Caco-2 (cell line): ENCODE data around the gene LDLRAD3. TPM values are rescaled to one million over a fixed set of nuclear protein-coding genes. Genes with fewer than 3 reads are reported as not detected.

ENCODE experiments used
- BruUV-seq: library from RNA; stranded (reverse); fragments of 400-500 nt; replicated peaks from 2 replicates; lab custom pipeline; 2021; lab: Mats Ljungman, UMichigan
- CTCF ChIA-PET: fragments of 300-600 bp; sonication (Branson Sonifier 250); formaldehyde crosslinking; loops from one replicate; lab custom pipeline; 2022; ENCODE audit warnings: antibody characterized with exemption; lab: Charles Lee
- POLR2A ChIA-PET: fragments of 300-600 bp; sonication (Branson Sonifier 250); formaldehyde crosslinking; loops from one replicate; lab custom pipeline; 2022; ENCODE audit warnings: antibody characterized with exemption; lab: Charles Lee
- DNase-seq, 2 experiments: peaks; one replicate each; pipeline versions ENCODE4 v3.0.0 to v3.0.0-alpha.2; 2020 to 2022
- H3K27me3 ChIP-seq: replicated peaks from 2 replicates; pipeline ENCODE4 v1.6.0; 2011; ENCODE audit warnings: low read length; ENCODE audit not compliant: control insufficient read depth, insufficient read depth
- H3K36me3 ChIP-seq: 2 replicates; pipeline ENCODE4 v1.5.1; 2011; ENCODE audit warnings: low read length; ENCODE audit not compliant: control insufficient read depth, insufficient read depth
- H3K4me1 ChIP-seq: fragments of 250-450 bp; sonication (Bioruptor Pico); 2 replicates; pipeline ENCODE4 v1.5.1; 2020; ENCODE audit warnings: mild to moderate bottlenecking
- H3K4me3 ChIP-seq: 2 replicates; pipeline ENCODE4 v1.5.1; 2011; ENCODE audit warnings: low read depth, mild to moderate bottlenecking, control low read depth, low read length
- H3K9me3 ChIP-seq: fragments of 250-450 bp; sonication (Bioruptor Pico); 2 replicates; pipeline ENCODE4 v1.5.1; 2020; ENCODE audit warnings: mild to moderate bottlenecking, moderate library complexity
- H3K27ac Mint-ChIP-seq: one replicate; pipeline ENCODE4 v1.8.0; 2022; ENCODE audit warnings: mixed read lengths; ENCODE audit not compliant: unreplicated experiment
- H3K27me3 Mint-ChIP-seq: one replicate; pipeline ENCODE4 v1.8.0; 2022; ENCODE audit warnings: mixed read lengths; ENCODE audit not compliant: insufficient read depth, unreplicated experiment
- H3K36me3 Mint-ChIP-seq: one replicate; pipeline ENCODE4 v1.8.0; 2022; ENCODE audit warnings: mild to moderate bottlenecking, mixed read lengths; ENCODE audit not compliant: insufficient read depth, unreplicated experiment
- H3K4me1 Mint-ChIP-seq: one replicate; pipeline ENCODE4 v1.8.0; 2022; ENCODE audit warnings: low read depth, mixed read lengths; ENCODE audit not compliant: unreplicated experiment
- H3K4me3 Mint-ChIP-seq: one replicate; pipeline ENCODE4 v1.8.0; 2022; ENCODE audit warnings: mild to moderate bottlenecking, moderate library complexity, mixed read lengths; ENCODE audit not compliant: unreplicated experiment
- H3K9me3 Mint-ChIP-seq: one replicate; pipeline ENCODE4 v1.8.0; 2022; ENCODE audit warnings: mixed read lengths; ENCODE audit not compliant: unreplicated experiment
- intact Hi-C: fragments of 100-400 bp; cut with micrococcal nuclease; formaldehyde crosslinking; loops from one replicate; pipeline ENCODE4 v1.10.0; 2022; ENCODE audit not compliant: unreplicated experiment
- total RNA-seq: library from RNA; stranded (reverse); gene quantifications from 2 replicates; pipeline ENCODE4 v1.2.3, GENCODE V29; 2022
- TF ChIP-seq, protein P1 (sequence below), 2 experiments: fragments of 200-600 bp in 1 of 2; IDR thresholded peaks; 1 replicate in 1 of 2; 2 replicates in 1 of 2; pipeline versions ENCODE4 v1.5.1 to v1.8.0; 2011 to 2022; ENCODE audit warnings: antibody characterized with exemption in 1 of 2, control low read depth in 1 of 2, inconsistent platforms in 1 of 2, low read depth in 1 of 2, low read length in 1 of 2, mild to moderate bottlenecking in 1 of 2, moderate library complexity in 1 of 2; ENCODE audit not compliant: insufficient read depth in 1 of 2, severe bottlenecking in 1 of 2, unreplicated experiment in 1 of 2

LDLRAD3 gene
- total RNA-seq, 1 experiment from 2014 or later = 9.9 TPM

DNA sequence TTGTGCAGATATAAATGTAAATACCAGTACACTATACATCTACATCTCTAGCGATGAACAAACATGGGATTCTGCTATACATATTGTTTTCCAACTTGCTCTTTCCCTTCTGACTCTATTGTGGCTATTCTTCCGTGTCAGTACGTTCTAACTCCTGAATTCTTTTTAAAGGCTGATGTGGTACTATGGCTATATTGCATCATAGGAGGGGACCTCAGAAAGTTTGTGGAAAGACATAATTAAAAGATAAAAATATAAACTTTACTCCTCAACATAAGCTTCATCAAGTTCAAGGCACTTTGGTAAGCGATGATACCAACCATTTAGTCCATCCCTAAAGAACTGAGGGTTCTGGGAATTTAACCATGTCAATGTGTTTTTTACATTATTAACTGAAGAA lies 72.8 kb downstream of the LDLRAD3 start:
- DNase-seq = no peak
- no peak overlapping the region for H3K4me3 ChIP-seq
- H3K27me3 ChIP-seq = no peaks in the 10 kb centered on the region
- H3K4me1 ChIP-seq = 0 out of 2 replicates have a peak, but pooled peaks cover 4% of the 10 kb centered on the region
- H3K27ac Mint-ChIP-seq = no peak overlapping the region
- POLR2A ChIA-PET = no interaction called here
- no peaks in the 10 kb centered on the region for H3K9me3 Mint-ChIP-seq
- no peaks in the 10 kb centered on the region for H3K27me3 Mint-ChIP-seq
- no peaks in the 10 kb centered on the region for H3K9me3 ChIP-seq
- CTCF ChIA-PET = no interaction called here
- TF ChIP-seq, protein P1, sequence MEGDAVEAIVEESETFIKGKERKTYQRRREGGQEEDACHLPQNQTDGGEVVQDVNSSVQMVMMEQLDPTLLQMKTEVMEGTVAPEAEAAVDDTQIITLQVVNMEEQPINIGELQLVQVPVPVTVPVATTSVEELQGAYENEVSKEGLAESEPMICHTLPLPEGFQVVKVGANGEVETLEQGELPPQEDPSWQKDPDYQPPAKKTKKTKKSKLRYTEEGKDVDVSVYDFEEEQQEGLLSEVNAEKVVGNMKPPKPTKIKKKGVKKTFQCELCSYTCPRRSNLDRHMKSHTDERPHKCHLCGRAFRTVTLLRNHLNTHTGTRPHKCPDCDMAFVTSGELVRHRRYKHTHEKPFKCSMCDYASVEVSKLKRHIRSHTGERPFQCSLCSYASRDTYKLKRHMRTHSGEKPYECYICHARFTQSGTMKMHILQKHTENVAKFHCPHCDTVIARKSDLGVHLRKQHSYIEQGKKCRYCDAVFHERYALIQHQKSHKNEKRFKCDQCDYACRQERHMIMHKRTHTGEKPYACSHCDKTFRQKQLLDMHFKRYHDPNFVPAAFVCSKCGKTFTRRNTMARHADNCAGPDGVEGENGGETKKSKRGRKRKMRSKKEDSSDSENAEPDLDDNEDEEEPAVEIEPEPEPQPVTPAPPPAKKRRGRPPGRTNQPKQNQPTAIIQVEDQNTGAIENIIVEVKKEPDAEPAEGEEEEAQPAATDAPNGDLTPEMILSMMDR (IDR thresholded peaks at IDR 0.05; ENCODE audit: insufficient read depth in 1 of 2, low read depth in 1 of 2, low read length in 1 of 2, severe bottlenecking in 1 of 2, unreplicated experiment in 1 of 2) = no peak
- no TSS peak for BruUV-seq
- peaks cover 14% of the 10 kb centered on the region for H3K4me1 Mint-ChIP-seq
- H3K36me3 Mint-ChIP-seq = no peaks in the 10 kb centered on the region
- intact Hi-C loops = no loop called here
- H3K4me3 Mint-ChIP-seq = no peak overlapping the region
- H3K36me3 ChIP-seq = no peaks in the 10 kb centered on the region

- Histone ChIP-seq H3K9me3 (no peaks in the 10 kb centered on the region), H3K27me3 (no peaks in the 10 kb centered on the region), H3K36me3 (no peaks in the 10 kb centered on the region), H3K4me3 (no peak overlapping the region), H3K4me1 (no peaks in the 10 kb centered on the region)
- CTCF ChIA-PET = no interaction called here
- TF ChIP-seq, protein P1 (IDR thresholded peaks at IDR 0.05; ENCODE audit: insufficient read depth in 1 of 2, low read depth in 1 of 2, low read length in 1 of 2, severe bottlenecking in 1 of 2, unreplicated experiment in 1 of 2) = no peak
- no peak for DNase-seq
- Mint-ChIP-seq H3K36me3 (no peaks in the 10 kb centered on the region), H3K27ac (no peak overlapping the region), H3K27me3 (no peaks in the 10 kb centered on the region), H3K4me3 (no peak overlapping the region), H3K9me3 (no peaks in the 10 kb centered on the region), H3K4me1 (peaks cover 2% of the 10 kb centered on the region)
- intact Hi-C loops = no loop called here
- POLR2A ChIA-PET = no interaction called here
- BruUV-seq = no TSS peak
Observed at GRCh38 chr11:36019005-36019596, 75.2 kb downstream of the LDLRAD3 start.

DNA sequence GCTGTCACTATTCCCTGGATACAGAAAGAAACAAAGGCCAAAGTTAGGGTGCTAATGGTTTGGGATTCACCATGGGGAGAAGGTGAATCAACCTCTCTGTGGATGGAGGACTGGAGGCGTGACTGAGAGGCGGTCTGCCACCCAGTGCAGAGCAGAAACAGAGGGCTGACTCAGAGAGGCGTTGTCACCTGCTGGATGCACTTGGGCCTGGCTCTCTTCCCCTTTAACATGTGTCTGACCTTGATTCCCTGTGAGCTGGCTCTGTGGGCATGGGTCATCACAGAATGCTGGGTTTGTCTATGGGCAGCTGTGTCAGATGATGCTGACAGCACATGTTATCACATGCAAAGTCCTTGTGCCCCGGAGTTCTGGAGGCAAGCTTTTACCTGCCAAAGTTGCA lies 75.9 kb downstream of the LDLRAD3 start:
- H3K4me1 Mint-ChIP-seq = no peaks in the 10 kb centered on the region
- no peak overlapping the region for H3K4me3 Mint-ChIP-seq
- intact Hi-C loops = no loop called here
- no peak overlapping the region for H3K4me3 ChIP-seq
- no peaks in the 10 kb centered on the region for H3K27me3 Mint-ChIP-seq
- H3K9me3 Mint-ChIP-seq = no peaks in the 10 kb centered on the region
- POLR2A ChIA-PET = no interaction called here
- no peak overlapping the region for H3K27ac Mint-ChIP-seq
- DNase-seq = no peak
- H3K36me3 Mint-ChIP-seq = no peaks in the 10 kb centered on the region
- no TSS peak for BruUV-seq
- no peaks in the 10 kb centered on the region for H3K4me1 ChIP-seq
- H3K27me3 ChIP-seq = no peaks in the 10 kb centered on the region
- no peaks in the 10 kb centered on the region for H3K9me3 ChIP-seq
- CTCF ChIA-PET = no interaction called here
- no peaks in the 10 kb centered on the region for H3K36me3 ChIP-seq
- TF ChIP-seq, protein P1 (IDR thresholded peaks at IDR 0.05; ENCODE audit: insufficient read depth in 1 of 2, low read depth in 1 of 2, low read length in 1 of 2, severe bottlenecking in 1 of 2, unreplicated experiment in 1 of 2) = no peak
